Tibial artery (tissue), 4 donors: Measurements from ENCODE around the gene CASP2.

Source experiments
- DNase-seq, 2 donors: peaks; one replicate each; pipeline ENCODE4 v3.0.0-alpha.2; 2019
- H3K27ac ChIP-seq, 2 donors: fragments of 200-600 bp; sonication (generic) in 1 of 2; 1 replicate in 1 of 2; 2 replicates in 1 of 2; pipeline ENCODE4 v1.5.1; 2018 to 2019; ENCODE audit warnings: mild to moderate bottlenecking in 1 of 2
- H3K27me3 ChIP-seq, 2 donors: fragments of 200-600 bp; sonication (generic) in 1 of 2; one replicate each; pipeline versions ENCODE4 v1.5.1 to v1.6.0; 2016 to 2019
- H3K36me3 ChIP-seq, 3 donors: fragments of 200-600 bp; sonication (generic) in 2 of 3; one replicate each; pipeline ENCODE4 v1.5.1; 2016 to 2019; ENCODE audit warnings: mild to moderate bottlenecking in 2 of 3
- H3K4me1 ChIP-seq, 4 donors: fragments of 200-600 bp; sonication (generic) in 2 of 4; 1 replicate in 3 of 4; 2 replicates in 1 of 4; pipeline ENCODE4 v1.5.1; 2016 to 2019
- H3K4me3 ChIP-seq, 2 donors: fragments of 200-600 bp; sonication (generic) in 1 of 2; 1 replicate in 1 of 2; 2 replicates in 1 of 2; pipeline ENCODE4 v1.5.1; 2018 to 2019; ENCODE audit warnings: mild to moderate bottlenecking in 2 of 2
- H3K9me3 ChIP-seq, 3 donors: fragments of 200-600 bp; sonication (generic) in 1 of 3; one replicate each; pipeline ENCODE4 v1.5.1; 2016 to 2019
- CTCF ChIP-seq, 2 experiments: fragments of 200-600 bp in 1 of 2; fragments of 450-650 bp in 1 of 2; IDR thresholded peaks; one replicate each; pipeline ENCODE4 v1.5.1; 2017 to 2019; ENCODE audit warnings: antibody characterized with exemption in 2 of 2, mild to moderate bottlenecking in 1 of 2, moderate library complexity in 1 of 2
- intact Hi-C: fragments of 100-400 bp; cut with DNase I; formaldehyde crosslinking; loops from one replicate; pipeline ENCODE4 v1.15.0; 2023; ENCODE audit warnings: low total_unique reads

The CASP2 gene

DNA sequence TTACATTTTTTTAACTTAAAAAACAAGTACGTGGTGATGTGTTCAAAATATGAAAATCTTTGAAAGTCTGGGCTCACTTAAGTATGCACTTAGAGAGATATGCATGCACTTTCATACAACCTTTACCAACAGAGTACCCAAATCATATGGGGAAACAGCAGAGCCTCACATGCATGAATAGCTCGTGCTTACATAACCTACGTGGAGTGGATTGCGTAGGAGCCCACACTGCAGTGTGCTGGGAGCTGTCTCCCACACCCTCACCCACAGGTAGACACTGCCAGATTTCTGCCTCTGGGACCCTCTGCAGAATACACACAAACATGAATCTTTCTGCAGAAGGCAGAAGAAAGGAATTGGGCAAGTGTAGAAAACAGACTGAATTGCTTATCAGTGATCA is 28.3 kb downstream of the CASP2 start:
- no peak for TF ChIP-seq CTCF (IDR thresholded peaks at IDR 0.05)
- no peak for DNase-seq
- Histone ChIP-seq H3K36me3 (no peaks in the 10 kb centered on the region), H3K9me3 (no peaks in the 10 kb centered on the region), H3K4me1 (no peaks in the 10 kb centered on the region), H3K4me3 (no peak overlapping the region), H3K27me3 (no peaks in the 10 kb centered on the region), H3K27ac (no peak overlapping the region)
- intact Hi-C loops = no loop called here

DNA sequence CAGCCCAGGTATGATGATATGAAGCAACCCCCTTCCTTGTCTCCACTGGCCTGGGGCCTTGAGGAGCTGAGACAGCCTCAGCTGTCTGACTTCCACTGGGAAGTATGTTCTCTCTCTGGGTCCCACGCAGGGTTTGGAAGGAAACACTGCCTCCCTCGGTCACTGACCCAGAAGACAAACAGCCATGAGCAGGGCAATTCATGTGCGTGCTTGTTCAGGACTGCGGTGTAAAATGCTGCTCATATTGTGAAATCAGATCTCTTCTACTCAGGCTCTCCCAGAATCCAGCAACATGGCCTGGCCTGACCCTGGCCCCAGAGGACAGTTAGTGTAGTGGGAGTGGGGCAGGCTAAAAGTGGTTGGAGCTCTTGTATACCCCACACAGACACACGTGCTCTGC is 30.5 kb downstream of the CASP2 start:
- Histone ChIP-seq H3K36me3 (no peaks in the 10 kb centered on the region), H3K4me1 (no peaks in the 10 kb centered on the region), H3K27ac (no peak overlapping the region), H3K9me3 (no peaks in the 10 kb centered on the region), H3K4me3 (no peak overlapping the region), H3K27me3 (peaks cover 0 to 4% of the 10 kb centered on the region in 2 donors)
- intact Hi-C loops = no loop called here
- DNase-seq = no peak
- no peak for TF ChIP-seq CTCF (IDR thresholded peaks at IDR 0.05)

GRCh38 chr7:143320620-143321019 is 32.5 kb downstream of the CASP2 start:
- no peaks in the 10 kb centered on the region for H3K36me3 ChIP-seq
- peaks cover 0 to 4% of the 10 kb centered on the region in 2 donors for H3K27me3 ChIP-seq
- no peaks in the 10 kb centered on the region for H3K4me1 ChIP-seq
- TF ChIP-seq CTCF (IDR thresholded peaks at IDR 0.05) = no peak
- no peak overlapping the region for H3K4me3 ChIP-seq
- H3K9me3 ChIP-seq = no peaks in the 10 kb centered on the region
- intact Hi-C loops = no loop called here
- no peak for DNase-seq
- H3K27ac ChIP-seq = no peak overlapping the region

GRCh38 chr7:143321242-143321641 is 33.1 kb downstream of the CASP2 start:
- peaks cover 0 to 4% of the 10 kb centered on the region in 2 donors for H3K27me3 ChIP-seq
- intact Hi-C loops = no loop called here
- H3K36me3 ChIP-seq = no peaks in the 10 kb centered on the region
- no peaks in the 10 kb centered on the region for H3K4me1 ChIP-seq
- no peak for TF ChIP-seq CTCF (IDR thresholded peaks at IDR 0.05)
- H3K27ac ChIP-seq = no peak overlapping the region
- H3K9me3 ChIP-seq = no peaks in the 10 kb centered on the region
- H3K4me3 ChIP-seq = no peak overlapping the region
- no peak for DNase-seq

- Histone ChIP-seq H3K9me3 (no peaks in the 10 kb centered on the region), H3K4me1 (no peaks in the 10 kb centered on the region), H3K4me3 (no peak overlapping the region), H3K27ac (no peak overlapping the region), H3K36me3 (no peaks in the 10 kb centered on the region), H3K27me3 (peaks cover 0 to 4% of the 10 kb centered on the region in 2 donors)
- intact Hi-C loops = no loop called here
- peak in 1 of 2 donors; percentile 30 for DNase-seq
- no peak for TF ChIP-seq CTCF (IDR thresholded peaks at IDR 0.05)
Measured at GRCh38 chr7:143321734-143322133, 33.6 kb downstream of the CASP2 start.
